GM12891 (cell line): ENCODE results near the gene LHFPL2.

ENCODE experiments used
- SPI1 ChIP-seq: IDR thresholded peaks from 2 replicates; pipeline ENCODE4 v1.6.1; 2011; ENCODE audit warnings: low read depth, low read length, control low read depth
- TAF1 ChIP-seq: IDR thresholded peaks from 2 replicates; pipeline ENCODE4 v1.6.1; 2011; ENCODE audit warnings: low read depth, low read length, control low read depth

GRCh38 chr5:78671609-78672008, 23.0 kb upstream of the LHFPL2 start:
- TF ChIP-seq SPI1 (no peak), TAF1 (no peak)
